Parathyroid adenoma (tissue), 2 donors: ENCODE results near the gene TEX264.

Source experiments
- H2AFZ ChIP-seq: fragments of 300-600 bp; sonication (generic); one replicate; pipeline ENCODE4 v1.7.0; 2017; ENCODE audit warnings: antibody characterized with exemption, mild to moderate bottlenecking
- H3K27ac ChIP-seq: fragments of 300-600 bp; sonication (generic); one replicate; pipeline ENCODE4 v1.7.0; 2017
- H3K27me3 ChIP-seq: fragments of 300-600 bp; sonication (generic); one replicate; pipeline ENCODE4 v1.7.0; 2017; ENCODE audit warnings: low read length; ENCODE audit not compliant: control insufficient read depth, insufficient read depth
- H3K36me3 ChIP-seq: fragments of 300-600 bp; sonication (generic); one replicate; pipeline ENCODE4 v1.7.0; 2017; ENCODE audit warnings: low read length; ENCODE audit not compliant: control insufficient read depth, insufficient read depth
- H3K4me1 ChIP-seq: fragments of 300-600 bp; sonication (generic); one replicate; pipeline ENCODE4 v1.7.0; 2017; ENCODE audit warnings: control low read depth
- H3K4me2 ChIP-seq: fragments of 300-600 bp; sonication (generic); one replicate; pipeline ENCODE4 v1.7.0; 2017; ENCODE audit warnings: low read length
- H3K4me3 ChIP-seq: fragments of 300-600 bp; sonication (generic); one replicate; pipeline ENCODE4 v1.7.0; 2017; ENCODE audit warnings: low read depth, low read length
- H3K79me2 ChIP-seq: fragments of 300-600 bp; sonication (generic); one replicate; pipeline ENCODE4 v1.7.0; 2017; ENCODE audit warnings: control low read depth
- H3K9ac ChIP-seq: fragments of 300-600 bp; sonication (generic); one replicate; pipeline ENCODE4 v1.7.0; 2017; ENCODE audit warnings: mild to moderate bottlenecking
- H3K9me3 ChIP-seq: fragments of 300-600 bp; sonication (generic); one replicate; pipeline ENCODE4 v1.7.0; 2017; ENCODE audit warnings: low read length; ENCODE audit not compliant: control insufficient read depth
- CTCF ChIP-seq: fragments of 300-600 bp; sonication (generic); IDR thresholded peaks from one replicate; pipeline ENCODE4 v1.7.0; 2017; ENCODE audit warnings: antibody characterized with exemption, mild to moderate bottlenecking
- donor health status: primary hyperparathyroidism.

TEX264 gene

GRCh38 chr3:51686512-51687215 is 15.6 kb downstream of the TEX264 start:
- Histone ChIP-seq H2AFZ (no peak overlapping the region), H3K79me2 (peaks cover 34% of the 10 kb centered on the region), H3K4me3 (no peak overlapping the region), H3K4me2 (no peak overlapping the region), H3K27me3 (no peaks in the 10 kb centered on the region), H3K9ac (no peak overlapping the region), H3K27ac (peak overlapping the region; percentile 86), H3K36me3 (no peaks in the 10 kb centered on the region), H3K4me1 (no peaks in the 10 kb centered on the region), H3K9me3 (no peaks in the 10 kb centered on the region)
- TF ChIP-seq CTCF = no peak

GRCh38 chr3:51687431-51688205 is 16.6 kb downstream of the TEX264 start:
- Histone ChIP-seq H3K9me3 (no peaks in the 10 kb centered on the region), H3K9ac (no peak overlapping the region), H2AFZ (no peak overlapping the region), H3K27ac (peak overlapping the region; percentile 86), H3K4me2 (no peak overlapping the region), H3K4me1 (no peaks in the 10 kb centered on the region), H3K4me3 (no peak overlapping the region), H3K36me3 (no peaks in the 10 kb centered on the region), H3K27me3 (no peaks in the 10 kb centered on the region), H3K79me2 (peaks cover 28% of the 10 kb centered on the region)
- TF ChIP-seq CTCF = no peak

GRCh38 chr3:51688206-51688600 is 17.2 kb downstream of the TEX264 start:
- Histone ChIP-seq H3K4me2 (no peak overlapping the region), H3K9me3 (no peaks in the 10 kb centered on the region), H3K27ac (no peak overlapping the region), H3K27me3 (no peaks in the 10 kb centered on the region), H3K4me1 (no peaks in the 10 kb centered on the region), H3K79me2 (peaks cover 22% of the 10 kb centered on the region), H3K9ac (no peak overlapping the region), H3K36me3 (no peaks in the 10 kb centered on the region), H3K4me3 (no peak overlapping the region), H2AFZ (no peak overlapping the region)
- TF ChIP-seq CTCF = no peak

- Histone ChIP-seq H3K27ac (no peak overlapping the region), H2AFZ (no peak overlapping the region), H3K4me2 (no peak overlapping the region), H3K79me2 (peaks cover 5% of the 10 kb centered on the region), H3K27me3 (no peaks in the 10 kb centered on the region), H3K9ac (no peak overlapping the region), H3K4me3 (no peak overlapping the region), H3K4me1 (no peaks in the 10 kb centered on the region), H3K36me3 (no peaks in the 10 kb centered on the region), H3K9me3 (no peaks in the 10 kb centered on the region)
- no peak for TF ChIP-seq CTCF
Measured at GRCh38 chr3:51691021-51691420, 20.0 kb downstream of the TEX264 start.
